Upper lobe of right lung (tissue), 1 donor: ENCODE data around the gene SYT12. TPM values are rescaled to one million over a fixed set of nuclear protein-coding genes. Genes with fewer than 3 reads are reported as not detected.

Experiments
- ATAC-seq: fragments of 200-7000 bp; cut with Tn5 transposase; one replicate; pipeline ENCODE4 v1.9.1; 2020; ENCODE audit warnings: mild to moderate bottlenecking, moderate library complexity
- DNase-seq: peaks from one replicate; pipeline ENCODE4 v3.0.0-alpha.2; 2020
- H3K27ac ChIP-seq: fragments of 200-600 bp; one replicate; pipeline ENCODE4 v1.8.0; 2022
- H3K27me3 ChIP-seq: fragments of 200-600 bp; one replicate; pipeline ENCODE4 v1.8.0; 2022; ENCODE audit warnings: mild to moderate bottlenecking
- H3K36me3 ChIP-seq: fragments of 200-600 bp; one replicate; pipeline ENCODE4 v1.8.0; 2022
- H3K4me1 ChIP-seq: fragments of 200-600 bp; one replicate; pipeline ENCODE4 v1.8.0; 2022
- H3K4me3 ChIP-seq: fragments of 200-600 bp; one replicate; pipeline ENCODE4 v1.8.0; 2022; ENCODE audit warnings: mild to moderate bottlenecking
- H3K9me3 ChIP-seq: fragments of 200-600 bp; one replicate; pipeline ENCODE4 v1.8.0; 2022
- CTCF ChIP-seq: fragments of 200-600 bp; IDR thresholded peaks from one replicate; pipeline ENCODE4 v1.8.0; 2022; ENCODE audit warnings: antibody characterized with exemption
- intact Hi-C: fragments of 100-400 bp; cut with DNase I; formaldehyde crosslinking; loops from one replicate; pipeline ENCODE4 v1.11.0; 2022
- total RNA-seq: library from RNA; stranded (reverse); fragmentation: NEBNext Ultra II Directional; extraction: Animal tissue kit (Norgen Biotek cat#: 25700); gene quantifications from one replicate; pipeline ENCODE4 v1.2.1, GENCODE V29; 2021
- donor health status: DM: no; HTN: yes; CAD: no; lungs with severe emphysema.

The SYT12 gene
- total RNA-seq, 1 donor from 2014 or later: not detected

- ATAC-seq (no peak), DNase-seq (no peak)
- no peaks in the 10 kb centered on the region for H3K9me3 ChIP-seq
- H3K36me3 ChIP-seq: no peaks in the 10 kb centered on the region
- no peak for TF ChIP-seq CTCF
- no peak overlapping the region for H3K4me3 ChIP-seq
- no peak overlapping the region for H3K27ac ChIP-seq
- H3K4me1 ChIP-seq: peaks cover 10% of the 10 kb centered on the region
- no peaks in the 10 kb centered on the region for H3K27me3 ChIP-seq
- intact Hi-C loops: no loop called here
These were observed 29.1 kb downstream of the SYT12 start for GRCh38 chr11:67051945-67052488.

GRCh38 chr11:67052891-67053290, 30.0 kb downstream of the SYT12 start:
- H3K4me3 ChIP-seq: no peak overlapping the region
- intact Hi-C loops: no loop called here
- peaks cover 17% of the 10 kb centered on the region for H3K4me1 ChIP-seq
- TF ChIP-seq CTCF: no peak
- ATAC-seq: no peak
- H3K9me3 ChIP-seq: no peaks in the 10 kb centered on the region
- no peaks in the 10 kb centered on the region for H3K27me3 ChIP-seq
- H3K36me3 ChIP-seq: no peaks in the 10 kb centered on the region
- no peak for DNase-seq
- no peak overlapping the region for H3K27ac ChIP-seq

- Histone ChIP-seq H3K27ac (no peak overlapping the region), H3K36me3 (no peaks in the 10 kb centered on the region), H3K4me3 (no peak overlapping the region), H3K9me3 (no peaks in the 10 kb centered on the region), H3K4me1 (peaks cover 17% of the 10 kb centered on the region), H3K27me3 (no peaks in the 10 kb centered on the region)
- peak; percentile 69 for TF ChIP-seq CTCF
- DNase-seq: peak; percentile 75
- ATAC-seq: peak; percentile 61
- intact Hi-C loops: no loop called here
These were observed 31.0 kb downstream of the SYT12 start for GRCh38 chr11:67053896-67054329.

GRCh38 chr11:67054346-67054835, 31.5 kb downstream of the SYT12 start:
- Histone ChIP-seq H3K27me3 (no peaks in the 10 kb centered on the region), H3K36me3 (no peaks in the 10 kb centered on the region), H3K27ac (no peak overlapping the region), H3K4me3 (no peak overlapping the region), H3K4me1 (peaks cover 17% of the 10 kb centered on the region), H3K9me3 (no peaks in the 10 kb centered on the region)
- ATAC-seq (no peak), DNase-seq (no peak)
- no peak for TF ChIP-seq CTCF
- intact Hi-C loops: no loop called here

- Histone ChIP-seq H3K36me3 (no peaks in the 10 kb centered on the region), H3K27ac (no peak overlapping the region), H3K4me1 (peaks cover 17% of the 10 kb centered on the region), H3K9me3 (no peaks in the 10 kb centered on the region), H3K27me3 (no peaks in the 10 kb centered on the region), H3K4me3 (no peak overlapping the region)
- intact Hi-C loops: no loop called here
- ATAC-seq (peak; percentile 64), DNase-seq (peak; percentile 81)
- TF ChIP-seq CTCF: no peak
These were observed 32.0 kb downstream of the SYT12 start for GRCh38 chr11:67054836-67055523.
